Astrocyte (in vitro differentiated cells and primary cell): ENCODE results near the gene SMPD3. TPM values are rescaled to one million over a fixed set of nuclear protein-coding genes. Genes with fewer than 3 reads are reported as not detected.

ENCODE experiments used
- DNase-seq: peaks from one replicate; pipeline ENCODE4 v3.0.0-alpha.2; 2010; ENCODE audit warnings: low read depth
- FAIRE-seq: peaks from 2 replicates; lab custom pipeline; 2011; peaks lifted over from hg19 to GRCh38; lab: Jason Lieb, UNC
- H2AFZ ChIP-seq: 2 replicates; pipeline ENCODE4 v1.6.0; 2012; ENCODE audit warnings: low read depth, low read length, inconsistent platforms
- H3K27ac ChIP-seq: 2 replicates; pipeline ENCODE4 v1.5.1; 2011; ENCODE audit warnings: low read depth, low read length, inconsistent platforms
- H3K27me3 ChIP-seq: 2 replicates; pipeline ENCODE4 v1.6.0; 2011; ENCODE audit warnings: low read length, inconsistent platforms; ENCODE audit not compliant: insufficient read depth
- H3K36me3 ChIP-seq: 2 replicates; pipeline ENCODE4 v1.5.1; 2011; ENCODE audit warnings: low read length, inconsistent platforms; ENCODE audit not compliant: insufficient read depth
- H3K4me1 ChIP-seq: 2 replicates; pipeline ENCODE4 v1.5.1; 2011; ENCODE audit warnings: low read length, inconsistent platforms; ENCODE audit not compliant: insufficient read depth
- H3K4me2 ChIP-seq: 2 replicates; pipeline ENCODE4 v1.6.0; 2012; ENCODE audit warnings: low read length, inconsistent platforms
- H3K4me3 ChIP-seq: 2 replicates; pipeline ENCODE4 v1.5.1; 2011; ENCODE audit warnings: low read depth, mild to moderate bottlenecking, low read length, inconsistent platforms; ENCODE audit not compliant: insufficient read depth
- H3K79me2 ChIP-seq: 2 replicates; pipeline ENCODE4 v1.6.0; 2012; ENCODE audit warnings: mild to moderate bottlenecking, low read length, inconsistent platforms; ENCODE audit not compliant: insufficient read depth
- H3K9ac ChIP-seq: 2 replicates; pipeline ENCODE4 v1.6.0; 2012; ENCODE audit warnings: mild to moderate bottlenecking, low read length, inconsistent platforms
- H3K9me3 ChIP-seq: 2 replicates; pipeline ENCODE4 v1.5.1; 2012; ENCODE audit warnings: low read depth, mild to moderate bottlenecking, low read length, inconsistent platforms; ENCODE audit not compliant: insufficient read depth
- H4K20me1 ChIP-seq: 2 replicates; pipeline ENCODE4 v1.6.0; 2012; ENCODE audit warnings: low read length, inconsistent platforms; ENCODE audit not compliant: insufficient read depth
- H3K27ac Mint-ChIP-seq: one replicate; pipeline ENCODE4 v1.8.0; 2021; ENCODE audit warnings: mild to moderate bottlenecking, mixed read lengths; ENCODE audit not compliant: unreplicated experiment
- H3K27me3 Mint-ChIP-seq: one replicate; pipeline ENCODE4 v1.8.0; 2021; ENCODE audit warnings: low read depth, mixed read lengths; ENCODE audit not compliant: unreplicated experiment
- H3K36me3 Mint-ChIP-seq: one replicate; pipeline ENCODE4 v1.8.0; 2021; ENCODE audit warnings: low read depth, mixed read lengths; ENCODE audit not compliant: unreplicated experiment
- H3K4me1 Mint-ChIP-seq: one replicate; pipeline ENCODE4 v1.8.0; 2021; ENCODE audit warnings: low read depth, mixed read lengths; ENCODE audit not compliant: unreplicated experiment
- H3K4me3 Mint-ChIP-seq: one replicate; pipeline ENCODE4 v1.8.0; 2021; ENCODE audit warnings: mild to moderate bottlenecking, moderate library complexity, mixed read lengths; ENCODE audit not compliant: unreplicated experiment
- H3K9me3 Mint-ChIP-seq: one replicate; pipeline ENCODE4 v1.8.0; 2021; ENCODE audit warnings: mild to moderate bottlenecking, mixed read lengths; ENCODE audit not compliant: unreplicated experiment
- CTCF ChIP-seq: IDR thresholded peaks from 2 replicates; pipeline ENCODE4 v1.5.1; 2011; ENCODE audit warnings: low read depth, mild to moderate bottlenecking, inconsistent platforms, low read length, moderate library complexity; ENCODE audit not compliant: insufficient read depth
- EZH2 ChIP-seq: IDR thresholded peaks from 2 replicates; pipeline ENCODE4 v1.6.1; 2012; ENCODE audit warnings: mild to moderate bottlenecking, low read length, inconsistent platforms; ENCODE audit not compliant: insufficient read depth
- total RNA-seq: library from RNA; stranded (reverse); gene quantifications from 2 replicates; pipeline ENCODE4 v1.2.1, GENCODE V29; 2021

SMPD3 gene
- total RNA-seq, 1 donor from 2014 or later: 0.25 TPM

- no peak for DNase-seq
- peak overlapping the region; percentile 53 for H3K4me2 ChIP-seq
- no peak overlapping the region for H3K27ac Mint-ChIP-seq
- no peak overlapping the region for H3K4me3 Mint-ChIP-seq
- H3K27ac ChIP-seq: no peak overlapping the region
- no peaks in the 10 kb centered on the region for H3K79me2 ChIP-seq
- TF ChIP-seq CTCF (no peak), EZH2 (no peak)
- no peak overlapping the region for H3K9ac ChIP-seq
- peaks cover 1% of the 10 kb centered on the region for H3K27me3 ChIP-seq
- no peaks in the 10 kb centered on the region for H3K27me3 Mint-ChIP-seq
- no peaks in the 10 kb centered on the region for H3K36me3 ChIP-seq
- H2AFZ ChIP-seq: no peak overlapping the region
- H4K20me1 ChIP-seq: no peaks in the 10 kb centered on the region
- peaks cover 32% of the 10 kb centered on the region for H3K4me1 ChIP-seq
- H3K4me3 ChIP-seq: no peak overlapping the region
- no peak for FAIRE-seq
- no peaks in the 10 kb centered on the region for H3K36me3 Mint-ChIP-seq
- no peaks in the 10 kb centered on the region for H3K9me3 ChIP-seq
- peaks cover 26% of the 10 kb centered on the region for H3K4me1 Mint-ChIP-seq
- no peaks in the 10 kb centered on the region for H3K9me3 Mint-ChIP-seq
These were observed 45.1 kb downstream of the SMPD3 start for GRCh38 chr16:68403177-68403576.

GRCh38 chr16:68402748-68403040 is 45.6 kb downstream of the SMPD3 start:
- H3K79me2 ChIP-seq: no peaks in the 10 kb centered on the region
- no peak for TF ChIP-seq EZH2
- no peak for TF ChIP-seq CTCF
- Mint-ChIP-seq H3K4me1 (peaks cover 30% of the 10 kb centered on the region), H3K36me3 (no peaks in the 10 kb centered on the region), H3K27me3 (no peaks in the 10 kb centered on the region), H3K9me3 (no peaks in the 10 kb centered on the region), H3K4me3 (no peak overlapping the region), H3K27ac (peak overlapping the region; percentile 14)
- no peak overlapping the region for H2AFZ ChIP-seq
- no peaks in the 10 kb centered on the region for H4K20me1 ChIP-seq
- no peaks in the 10 kb centered on the region for H3K9me3 ChIP-seq
- H3K4me2 ChIP-seq: peak overlapping the region; percentile 53
- FAIRE-seq: peak; percentile 23
- peaks cover 32% of the 10 kb centered on the region for H3K4me1 ChIP-seq
- no peak overlapping the region for H3K4me3 ChIP-seq
- H3K27ac ChIP-seq: peak overlapping the region; percentile 20
- H3K36me3 ChIP-seq: no peaks in the 10 kb centered on the region
- H3K27me3 ChIP-seq: no peaks in the 10 kb centered on the region
- H3K9ac ChIP-seq: no peak overlapping the region
- no peak for DNase-seq

- no peaks in the 10 kb centered on the region for H3K79me2 ChIP-seq
- no peaks in the 10 kb centered on the region for H3K36me3 ChIP-seq
- Mint-ChIP-seq H3K4me3 (peak overlapping the region; percentile 45), H3K27me3 (peaks cover 3% of the 10 kb centered on the region), H3K27ac (peak overlapping the region; percentile 83), H3K4me1 (peaks cover 31% of the 10 kb centered on the region), H3K9me3 (peaks cover 1% of the 10 kb centered on the region), H3K36me3 (no peaks in the 10 kb centered on the region)
- H4K20me1 ChIP-seq: no peaks in the 10 kb centered on the region
- H3K27me3 ChIP-seq: no peaks in the 10 kb centered on the region
- H3K4me2 ChIP-seq: peak overlapping the region; percentile 53
- TF ChIP-seq EZH2: no peak
- no peak for TF ChIP-seq CTCF
- H3K4me1 ChIP-seq: peaks cover 32% of the 10 kb centered on the region
- H3K9ac ChIP-seq: no peak overlapping the region
- peak overlapping the region; percentile 20 for H3K27ac ChIP-seq
- DNase-seq (peak; percentile 80), FAIRE-seq (peak; percentile 73)
- H2AFZ ChIP-seq: peak overlapping the region; percentile 21
- H3K9me3 ChIP-seq: no peaks in the 10 kb centered on the region
- H3K4me3 ChIP-seq: no peak overlapping the region
These were observed 46.2 kb downstream of the SMPD3 start for GRCh38 chr16:68401871-68402747.
